Stimulated activated CD4-positive, alpha-beta T cell treated with anti-CD3 and anti-CD28 coated beads, TNF-alpha, amount 100 ng/mL, for 4 hours (primary cell): ENCODE results near the gene TRPC1.
"Not testable (repeated sequence)": the region's sequence is repeated elsewhere in the genome, so short reads cannot be mapped to it uniquely, and the experiment has no call there.

Source experiments
- DNase-seq, 3 experiments: peaks; one replicate each; pipeline ENCODE4 v3.0.0-alpha.2; 2020; ENCODE audit warnings: low read depth in 3 of 3

Gene TRPC1

DNA sequence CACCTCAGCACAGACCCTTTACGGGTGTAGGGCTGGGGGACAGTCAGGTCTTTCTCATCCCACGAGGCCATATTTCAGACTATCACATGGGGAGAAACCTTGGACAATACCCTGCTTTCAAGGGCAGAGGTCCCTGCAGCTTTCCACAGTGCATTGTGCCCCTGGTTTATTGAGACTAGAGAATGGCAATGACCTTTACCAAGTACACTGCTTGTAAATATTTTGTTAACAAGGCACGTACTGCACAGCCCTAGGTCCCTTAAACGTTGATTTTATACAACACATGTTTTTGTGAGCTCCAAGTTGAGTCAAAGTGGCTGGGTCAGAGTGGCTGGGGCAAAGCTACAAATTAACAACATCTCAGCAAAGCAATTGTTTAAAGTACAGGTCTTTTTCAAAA lies 28.8 kb downstream of the TRPC1 start:
- not testable (repeated sequence) for DNase-seq

DNA sequence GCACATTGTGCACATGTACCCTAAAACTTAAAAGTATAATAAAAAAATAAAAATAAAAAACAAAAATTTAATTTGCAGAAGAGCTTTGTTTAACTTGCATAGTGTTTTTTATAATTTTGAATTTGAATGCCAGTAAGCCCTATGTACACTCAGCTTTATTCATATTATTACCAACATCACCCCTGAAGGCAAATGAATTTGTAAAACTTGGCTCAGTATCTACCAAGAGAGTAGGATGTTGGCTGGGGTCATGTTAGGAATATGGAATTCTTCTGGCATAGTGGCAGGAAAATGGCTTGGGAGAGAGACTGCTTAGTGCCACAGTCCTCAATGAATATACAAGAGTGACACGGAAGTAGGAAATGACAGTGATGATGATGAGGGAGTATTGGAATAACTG lies 30.7 kb downstream of the TRPC1 start:
- DNase-seq: no peak

DNA sequence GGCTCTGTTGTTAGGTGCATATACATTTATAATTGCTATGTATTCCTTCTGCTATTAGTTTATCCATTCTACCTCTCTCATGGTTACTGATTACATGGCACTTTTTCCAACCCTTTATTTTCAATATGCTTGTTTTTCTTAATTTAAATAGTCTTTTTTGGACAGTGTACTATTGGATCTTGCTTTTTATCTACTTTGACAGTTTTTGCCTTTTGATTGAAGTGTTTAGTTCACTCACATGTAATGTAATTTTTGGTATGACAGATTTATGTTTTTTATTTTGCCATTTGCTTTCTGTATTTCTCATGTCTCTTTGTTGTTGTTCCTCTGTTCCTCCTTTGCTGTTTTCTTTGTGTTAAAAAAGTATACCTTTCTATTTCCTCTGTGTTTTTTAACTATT lies 44.5 kb downstream of the TRPC1 start:
- no peak for DNase-seq

DNA sequence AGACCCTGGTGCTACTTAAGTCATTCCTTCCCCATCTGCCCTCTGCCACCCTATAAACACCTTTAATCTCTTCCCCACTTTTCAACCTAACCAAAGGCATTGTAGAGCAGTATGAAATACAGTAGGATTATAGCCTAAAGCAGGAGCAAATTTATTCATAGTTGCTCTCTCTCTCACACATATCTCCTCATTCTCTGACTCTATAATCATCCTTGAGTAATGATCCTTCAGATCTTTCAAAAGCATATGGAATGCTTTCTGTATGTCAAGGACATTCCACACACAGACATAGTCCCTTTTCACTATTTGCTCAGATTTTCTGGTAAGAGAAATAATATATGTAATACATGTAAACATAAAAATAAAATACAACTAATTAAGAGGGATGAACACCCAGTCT lies 54.1 kb downstream of the TRPC1 start:
- DNase-seq: no peak

DNA sequence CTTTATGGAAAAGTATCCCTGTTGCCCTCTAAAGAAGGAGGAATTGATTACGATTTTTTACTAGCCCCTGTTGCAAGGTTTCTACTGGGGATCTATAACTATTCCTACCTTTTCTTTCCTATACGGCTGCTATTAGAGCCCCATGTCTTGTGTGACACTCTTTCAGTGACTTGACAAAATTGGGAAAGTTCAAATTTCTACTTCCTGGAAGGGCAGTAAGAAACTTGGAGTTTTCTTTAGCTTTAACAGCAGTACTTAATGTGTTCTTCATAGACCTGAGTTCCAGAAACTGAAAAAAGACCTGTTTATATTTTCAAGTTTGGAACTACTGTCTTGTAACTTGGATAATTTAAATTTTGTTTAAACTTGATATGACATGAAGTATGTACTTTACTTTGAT lies 54.7 kb downstream of the TRPC1 start:
- DNase-seq: no peak

DNA sequence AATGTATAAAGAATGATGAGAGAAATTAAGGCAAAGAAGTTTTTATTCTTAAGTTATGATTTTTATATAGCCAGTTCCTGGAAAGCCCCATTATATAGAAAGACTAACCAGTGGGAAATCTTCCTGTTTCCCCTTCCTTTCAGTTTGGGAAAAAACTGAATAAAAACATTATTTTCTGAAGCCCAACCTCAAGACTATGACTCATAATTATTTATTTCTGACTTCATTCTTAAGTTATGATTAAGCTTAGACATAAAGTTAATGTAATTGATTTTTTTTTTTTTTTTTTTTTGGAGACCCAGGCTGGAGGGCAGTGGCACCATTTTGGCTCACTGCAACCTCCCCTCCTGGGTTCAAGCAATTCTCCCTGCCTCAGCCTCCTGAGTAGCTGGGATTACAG lies 55.8 kb downstream of the TRPC1 start:
- DNase-seq: no peak

DNA sequence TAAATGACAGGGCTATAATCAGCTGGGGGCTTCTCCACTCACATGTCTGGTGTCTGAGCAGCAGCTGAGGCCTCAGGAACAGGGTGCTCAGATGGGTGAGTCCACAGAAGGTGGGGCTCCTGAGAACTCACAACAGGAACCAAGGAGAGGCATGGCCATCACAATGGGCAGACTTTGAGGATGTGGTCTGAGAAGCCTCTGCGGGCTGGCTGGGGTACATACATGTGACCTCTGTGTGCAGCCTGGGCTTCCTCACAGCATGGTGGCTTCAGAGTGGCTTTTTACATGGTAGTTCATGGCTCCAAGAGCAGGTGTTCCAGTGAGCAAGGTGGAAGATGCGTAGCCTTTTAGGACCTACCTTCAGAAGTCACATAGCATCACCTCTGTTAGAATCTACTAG lies 58.8 kb downstream of the TRPC1 start:
- no peak for DNase-seq

DNA sequence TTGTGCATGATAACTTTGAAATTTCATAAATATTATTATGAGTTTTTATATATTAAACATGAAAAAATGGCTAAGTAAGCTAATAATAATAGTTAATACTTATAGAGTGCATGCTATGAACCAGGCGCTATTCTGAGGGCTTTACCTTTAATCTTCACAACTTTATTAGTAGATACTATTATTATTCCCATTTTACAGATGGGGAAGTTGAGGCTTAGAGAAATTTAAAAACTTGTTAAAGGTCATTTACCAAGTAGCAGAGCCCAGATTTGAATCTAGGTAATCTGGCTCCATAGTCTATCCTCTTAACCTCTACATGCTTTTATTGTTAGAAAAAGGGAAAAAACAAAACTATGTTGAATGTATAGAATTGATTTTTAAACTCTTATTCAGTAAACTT lies 60.4 kb downstream of the TRPC1 start:
- DNase-seq: no peak

DNA sequence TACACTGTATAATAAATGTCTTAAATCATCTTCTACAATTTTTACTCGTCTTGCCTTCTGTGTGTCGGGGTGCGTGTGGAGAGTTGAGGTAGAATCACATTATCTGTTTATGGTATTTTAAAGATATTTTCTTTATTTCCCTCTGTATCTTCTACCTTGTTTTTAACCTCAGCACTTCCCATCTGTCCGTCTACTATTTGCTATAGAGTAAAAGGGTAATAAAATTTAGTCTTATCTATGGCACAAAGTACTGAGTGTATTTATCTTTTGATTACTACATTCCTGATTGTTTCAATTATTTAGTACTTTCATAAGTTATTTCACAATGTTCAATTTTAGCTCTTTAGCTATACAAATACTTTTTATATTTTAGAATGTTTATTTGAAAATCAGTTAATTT lies 62.2 kb downstream of the TRPC1 start:
- no peak for DNase-seq

DNA sequence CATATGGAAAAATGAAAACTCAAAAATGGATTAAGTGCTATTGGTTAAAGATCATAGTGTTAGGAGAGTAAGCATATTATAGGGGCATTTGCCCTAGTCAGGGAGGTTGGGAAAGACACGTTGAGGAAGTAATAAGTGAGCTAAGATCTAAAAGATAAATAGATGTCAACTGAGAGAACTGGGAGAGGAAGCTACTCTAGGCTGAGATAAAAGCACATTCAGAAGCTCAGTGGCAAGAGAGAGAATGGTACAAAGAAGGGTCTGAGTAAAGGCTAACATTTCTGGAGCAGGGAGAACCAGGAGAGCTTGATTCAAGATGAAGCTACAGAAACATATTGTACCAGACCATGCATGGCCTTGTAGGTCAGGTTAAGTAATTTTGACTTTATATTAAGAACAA lies 63.9 kb downstream of the TRPC1 start:
- no peak for DNase-seq

DNA sequence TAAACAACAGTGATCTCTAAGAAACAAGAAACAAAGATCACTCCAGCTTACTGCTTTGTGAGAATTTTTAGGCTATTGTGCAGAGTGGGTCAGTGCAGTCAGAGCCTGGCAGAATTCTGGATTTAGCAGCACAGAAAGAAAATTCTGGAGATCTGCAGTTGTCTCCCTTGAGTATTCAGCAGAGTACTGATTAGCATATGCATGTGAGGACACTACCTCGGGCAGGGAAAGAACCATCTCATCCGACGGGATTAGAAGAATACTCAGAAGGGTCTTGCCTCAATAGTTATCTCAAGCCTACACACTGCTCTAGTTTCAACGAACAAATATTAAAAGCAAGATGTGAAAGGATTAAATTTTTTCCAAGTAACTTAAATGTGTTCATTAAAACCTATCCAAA lies 70.7 kb downstream of the TRPC1 start:
- no peak for DNase-seq

DNA sequence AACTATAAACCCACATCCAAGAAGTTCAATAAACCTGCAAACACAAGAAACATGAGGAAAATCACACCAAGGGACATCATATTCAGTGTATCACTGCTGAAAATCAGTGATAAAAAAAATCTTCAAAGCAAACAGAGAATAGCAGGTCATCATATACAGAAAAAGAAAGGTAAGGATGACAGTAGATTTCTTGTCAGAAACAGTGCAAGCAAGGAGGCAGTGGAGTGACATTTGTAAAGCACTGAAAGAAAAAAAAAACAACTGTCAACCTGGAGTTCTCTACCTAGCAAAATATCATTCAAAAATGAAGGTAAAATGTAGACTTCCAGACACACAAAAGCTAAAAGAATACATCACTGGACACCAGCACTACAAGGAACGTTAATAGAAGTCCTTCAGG lies 71.5 kb downstream of the TRPC1 start:
- DNase-seq: no peak

DNA sequence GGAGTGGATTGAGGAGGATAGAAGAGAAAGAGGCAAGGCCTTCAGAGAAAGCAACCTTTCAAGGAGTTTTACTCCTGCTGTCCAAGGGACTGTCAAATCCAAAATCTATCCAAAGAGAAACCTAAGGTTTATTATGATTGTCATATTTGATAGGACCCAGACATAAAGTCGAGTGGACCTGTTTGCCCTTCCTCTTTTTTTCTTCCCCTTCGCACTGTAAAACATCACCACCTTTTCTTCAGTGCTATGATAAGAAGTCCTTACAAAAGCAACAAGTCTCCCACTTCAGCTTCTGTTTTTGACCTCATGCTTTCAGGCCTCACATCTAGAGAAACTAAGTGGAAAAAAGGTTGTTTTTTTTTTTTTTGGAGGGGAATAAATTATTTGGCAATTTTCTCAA lies 73.0 kb downstream of the TRPC1 start:
- no peak for DNase-seq

DNA sequence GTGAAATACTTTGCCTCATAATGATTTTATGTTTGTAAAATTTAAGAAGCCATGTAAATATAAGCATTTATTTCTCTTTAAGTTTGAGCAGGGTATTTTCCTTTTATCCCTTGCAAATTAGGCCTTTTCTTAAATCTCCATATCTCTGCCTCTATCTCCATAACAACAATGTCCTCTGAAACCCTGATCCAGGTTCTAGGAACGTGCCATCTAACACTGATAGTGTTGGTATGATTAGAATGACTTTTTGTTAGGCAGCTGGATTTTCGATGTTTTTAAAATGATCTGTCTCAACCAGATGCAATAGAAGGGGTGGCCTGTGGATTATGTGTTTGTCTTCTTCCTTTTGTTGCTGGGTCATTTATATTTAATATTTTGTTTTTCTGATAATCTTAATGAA lies 77.9 kb downstream of the TRPC1 start:
- no peak for DNase-seq

DNA sequence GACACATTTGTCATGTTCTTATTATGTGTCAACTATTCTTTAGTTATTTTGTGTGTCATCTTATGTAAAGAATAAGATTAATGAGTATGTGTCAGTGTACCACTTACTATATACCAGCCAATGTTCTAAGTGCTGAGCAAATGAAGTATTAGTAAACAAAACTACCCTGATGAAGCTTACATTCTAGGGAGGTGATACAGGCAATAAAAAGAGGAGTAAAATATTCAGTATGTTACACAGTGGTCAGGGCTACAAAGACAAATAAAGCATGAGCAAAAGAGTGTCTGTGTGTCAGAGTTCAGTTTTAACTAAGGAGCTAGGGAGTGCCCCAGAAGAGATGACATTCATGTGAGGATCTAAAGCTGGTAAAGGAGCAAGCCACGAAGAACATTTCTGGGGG lies 79.1 kb downstream of the TRPC1 start:
- DNase-seq: no peak

DNA sequence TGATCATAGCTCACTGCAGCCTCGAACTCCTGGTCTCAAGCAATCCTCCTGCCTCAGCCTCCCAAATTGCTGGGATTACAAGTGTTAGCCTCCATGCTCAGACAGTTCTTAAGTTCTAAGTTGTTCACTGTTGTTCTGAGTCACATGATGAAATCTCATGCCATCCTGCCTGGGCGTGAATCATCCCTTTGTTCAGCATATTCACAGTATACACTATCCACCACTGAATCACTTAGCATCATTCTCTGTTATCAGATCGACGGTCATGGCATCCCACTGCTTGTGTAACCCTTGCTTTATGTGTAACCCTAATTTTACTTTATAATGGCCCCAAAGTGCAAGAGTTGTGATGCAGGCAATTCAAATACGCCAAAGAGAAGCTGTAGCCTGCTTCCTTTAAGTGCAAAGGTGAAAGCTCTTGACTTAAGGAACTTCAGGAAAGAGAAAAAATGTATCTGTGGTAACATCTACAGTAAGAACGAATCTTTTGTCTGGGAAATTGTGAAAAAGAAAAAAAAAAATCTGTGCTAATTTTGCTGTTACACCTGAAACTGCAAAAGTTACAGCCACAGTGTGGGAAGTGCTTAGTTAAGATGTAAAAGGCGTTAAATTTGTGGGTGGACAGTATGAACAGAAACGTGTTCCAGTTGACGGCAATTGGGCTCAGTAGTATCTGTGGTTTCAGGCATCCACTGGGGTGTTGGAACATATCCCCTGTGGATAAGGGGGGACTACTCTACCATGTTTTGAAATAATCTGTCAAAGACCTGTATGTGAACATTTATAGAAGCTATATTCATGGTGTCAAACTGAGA lies 84.5 kb downstream of the TRPC1 start:
- no peak for DNase-seq

DNA sequence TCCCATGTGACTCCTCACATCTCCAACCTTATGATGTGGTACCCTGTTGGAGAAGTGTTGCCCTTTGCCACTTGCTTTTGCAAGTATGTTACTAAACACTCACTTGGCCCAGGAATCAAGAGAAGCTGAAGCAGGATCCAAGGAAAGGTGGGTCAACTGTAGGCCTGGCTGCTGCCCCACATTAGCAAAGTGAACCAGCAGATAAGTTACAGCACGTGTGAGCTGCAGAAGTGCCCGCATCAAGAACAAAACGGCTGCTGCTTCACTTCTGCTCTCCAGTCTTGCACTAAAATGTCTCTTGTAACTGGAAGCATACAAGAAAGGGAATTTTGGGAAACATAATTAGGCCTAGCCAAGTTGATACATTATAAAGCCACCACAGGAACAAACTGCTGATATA lies 85.4 kb downstream of the TRPC1 start:
- no peak for DNase-seq

DNA sequence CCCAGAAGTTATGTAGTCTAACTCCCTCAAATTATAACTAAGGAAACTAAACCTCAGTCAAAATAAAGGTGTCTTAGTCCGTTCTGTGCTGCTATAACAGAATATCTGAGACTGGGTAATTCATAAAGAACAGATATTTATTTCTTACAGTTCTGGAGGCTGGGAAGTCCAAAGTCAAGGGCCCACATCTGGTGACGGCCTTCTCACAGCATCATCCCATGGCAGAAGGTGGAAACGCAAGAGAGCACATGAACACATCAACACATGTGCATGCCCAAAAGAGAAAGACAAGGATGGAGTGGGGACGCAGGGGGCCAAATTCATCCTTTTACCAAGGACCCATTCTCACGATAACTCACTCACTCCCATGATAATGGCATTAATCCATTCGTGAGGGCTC lies 92.0 kb downstream of the TRPC1 start:
- no peak for DNase-seq

DNA sequence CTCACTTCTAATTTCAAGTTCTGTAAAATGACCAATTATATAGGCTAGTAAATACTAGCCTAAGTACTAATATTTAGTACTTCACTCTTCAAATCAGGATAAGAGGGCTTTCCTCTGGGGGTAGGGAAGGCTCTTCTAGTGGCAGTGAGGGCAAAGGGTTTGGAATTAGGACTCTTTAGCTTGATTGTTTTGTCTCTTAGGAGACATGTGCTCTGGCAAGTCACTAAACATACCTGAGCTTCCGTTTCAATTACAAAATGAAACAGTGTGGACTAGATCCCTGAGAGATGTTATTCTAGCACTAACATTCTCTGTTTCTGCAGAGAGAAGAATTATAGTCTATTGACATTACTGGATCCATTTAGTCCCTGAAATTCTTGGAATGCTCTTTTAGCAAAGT lies 93.5 kb downstream of the TRPC1 start:
- DNase-seq: no peak

DNA sequence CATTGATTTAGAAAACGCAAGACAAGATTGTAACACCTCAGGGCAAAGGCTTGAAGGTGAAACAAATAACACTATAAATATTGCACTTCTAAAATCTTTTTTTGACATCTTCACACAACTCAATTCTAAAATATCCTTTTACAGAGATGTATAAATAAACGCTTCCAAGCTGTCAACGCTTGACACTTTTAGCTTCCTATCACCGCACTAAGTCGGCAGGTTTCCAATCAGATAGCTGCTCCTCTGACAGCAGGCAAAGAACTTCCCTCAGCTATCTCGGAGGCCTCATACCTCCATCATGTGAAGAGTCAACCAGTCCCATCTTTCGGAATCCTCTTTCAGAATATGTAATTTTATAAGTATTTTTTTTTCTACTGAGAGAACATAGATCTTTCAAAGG lies 94.1 kb downstream of the TRPC1 start:
- DNase-seq: no peak

DNA sequence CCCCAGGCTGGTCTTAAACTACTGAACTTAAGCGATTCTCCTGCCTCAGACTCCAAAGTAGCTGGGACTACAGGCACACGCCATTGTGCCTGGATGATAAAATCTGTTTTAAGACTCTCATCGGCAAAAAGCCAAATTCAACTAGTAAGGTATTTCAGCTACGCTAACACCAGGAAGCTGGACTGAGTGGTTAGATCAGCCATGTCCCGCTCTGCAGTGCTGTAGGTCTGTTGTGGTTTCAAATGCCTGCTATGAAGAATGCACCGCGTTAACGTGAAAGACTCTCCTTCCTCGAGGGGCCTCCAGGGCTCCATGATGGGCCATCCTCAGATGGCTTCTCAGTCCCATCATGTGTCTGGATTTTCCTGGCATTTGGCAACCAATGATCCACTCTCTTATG lies 94.8 kb downstream of the TRPC1 start:
- no peak for DNase-seq

DNA sequence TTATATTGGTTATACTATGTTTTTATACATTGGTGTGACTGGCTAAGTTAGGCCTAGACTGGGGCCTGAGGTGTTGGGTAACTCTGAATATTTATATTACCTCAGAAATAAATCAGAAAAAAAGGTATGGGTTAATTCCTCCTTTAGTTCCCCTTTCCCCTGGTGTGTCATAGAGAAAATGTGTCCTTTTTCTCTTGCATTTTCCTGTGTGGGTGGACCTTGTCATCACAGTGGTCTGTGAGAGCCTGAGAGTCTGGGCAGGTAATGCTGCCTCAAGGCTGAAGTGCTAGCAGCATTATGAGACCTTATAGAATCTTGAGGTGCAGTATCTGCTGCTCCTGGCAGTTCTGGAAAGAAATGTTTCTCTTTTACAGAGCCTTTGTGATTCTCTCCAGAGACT lies 95.3 kb downstream of the TRPC1 start:
- DNase-seq: no peak

DNA sequence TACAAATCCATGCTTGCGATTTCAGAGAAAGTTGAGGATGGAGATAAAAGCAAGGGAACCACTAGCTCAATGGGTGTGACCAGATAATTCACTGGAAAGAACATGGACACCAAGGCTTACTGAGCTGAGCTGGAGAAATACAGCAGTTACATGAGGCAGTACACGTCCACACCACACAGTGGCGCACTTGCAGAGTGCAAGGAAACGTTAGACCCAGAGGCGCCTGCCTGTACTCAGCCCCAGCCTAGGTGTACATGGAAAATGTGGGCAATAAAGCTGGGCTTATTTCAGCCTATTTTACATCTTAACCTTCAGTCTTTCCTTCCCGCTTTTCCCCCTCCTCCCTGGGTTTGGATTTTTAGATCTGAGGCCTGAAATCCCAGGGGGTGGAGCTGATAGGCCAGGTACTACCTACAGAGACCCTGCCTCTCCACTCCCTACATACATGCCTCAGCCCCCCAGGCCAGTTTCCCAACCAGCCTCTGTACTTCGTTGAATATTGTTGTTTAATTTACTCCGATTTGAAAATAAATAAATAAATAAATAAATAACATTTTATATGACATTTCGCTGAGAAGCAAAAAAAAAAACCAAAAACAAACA lies 105.0 kb downstream of the TRPC1 start:
- DNase-seq: peak; percentile 8 to 13 (median 11)

DNA sequence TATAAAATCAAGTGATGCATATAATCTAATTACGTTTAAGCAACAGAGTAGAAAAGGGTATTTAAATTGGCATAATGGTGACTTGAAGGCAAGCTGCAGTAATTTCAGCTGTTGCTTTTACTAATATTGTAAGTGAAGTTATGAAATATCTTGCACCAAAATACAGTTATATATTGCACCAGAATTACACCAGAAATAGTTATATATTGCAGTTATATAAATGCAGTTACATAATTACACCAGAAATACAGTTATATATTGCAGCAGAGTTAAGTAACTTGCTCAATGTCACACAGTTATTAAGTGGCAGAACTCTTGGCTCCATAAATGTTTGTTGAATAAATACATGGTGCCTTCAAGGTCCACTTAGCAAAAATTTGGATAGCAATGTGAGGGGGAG lies 113.7 kb downstream of the TRPC1 start:
- DNase-seq: no peak
